A673 (cell line): Measurements from ENCODE around the gene AQP6.

Source experiments
- CTCF ChIP-seq: fragments of 300-800, 200-600 bp; sonication (generic); conservative IDR thresholded peaks from 2 replicates; pipeline ENCODE4 v1.5.1; 2017; ENCODE audit warnings: low read depth, mild to moderate bottlenecking, antibody characterized with exemption, low read length, moderate library complexity, mixed read lengths
- EZH2 ChIP-seq: fragments of 200-600 bp; sonication (generic); IDR thresholded peaks from 2 replicates; pipeline ENCODE4 v1.6.1; 2017; ENCODE audit warnings: borderline replicate concordance, low read depth, mild to moderate bottlenecking, mixed read lengths, antibody characterized with exemption, low read length; ENCODE audit not compliant: poor library complexity, severe bottlenecking

- TF ChIP-seq CTCF (no peak), EZH2 (no peak)
These were observed at the start of gene AQP6 for GRCh38 chr12:49972641-49973360.
